GM13977 (cell line): ENCODE results near the gene CCDC88B.

Experiments used
- DNase-seq: peaks from one replicate; pipeline ENCODE4 v3.0.0; 2012; ENCODE audit warnings: low spot score
- in situ Hi-C: fragments of 300-500 bp; cut with MboI; formaldehyde crosslinking; loops from one replicate; pipeline ENCODE4 v1.12.0; 2022; ENCODE audit warnings: low sequenced_read_pairs, low pct_unique_long_range_greater_than_20kb, mixed read lengths, inconsistent platforms; ENCODE audit not compliant: unreplicated experiment
- TF ChIP-seq, protein P1 (sequence below): IDR thresholded peaks from 2 replicates; pipeline ENCODE4 v1.5.1; 2012; ENCODE audit warnings: mild to moderate bottlenecking, control low read depth; ENCODE audit not compliant: insufficient read depth; ENCODE audit errors: extremely low read depth, missing control alignments

The CCDC88B gene

DNA sequence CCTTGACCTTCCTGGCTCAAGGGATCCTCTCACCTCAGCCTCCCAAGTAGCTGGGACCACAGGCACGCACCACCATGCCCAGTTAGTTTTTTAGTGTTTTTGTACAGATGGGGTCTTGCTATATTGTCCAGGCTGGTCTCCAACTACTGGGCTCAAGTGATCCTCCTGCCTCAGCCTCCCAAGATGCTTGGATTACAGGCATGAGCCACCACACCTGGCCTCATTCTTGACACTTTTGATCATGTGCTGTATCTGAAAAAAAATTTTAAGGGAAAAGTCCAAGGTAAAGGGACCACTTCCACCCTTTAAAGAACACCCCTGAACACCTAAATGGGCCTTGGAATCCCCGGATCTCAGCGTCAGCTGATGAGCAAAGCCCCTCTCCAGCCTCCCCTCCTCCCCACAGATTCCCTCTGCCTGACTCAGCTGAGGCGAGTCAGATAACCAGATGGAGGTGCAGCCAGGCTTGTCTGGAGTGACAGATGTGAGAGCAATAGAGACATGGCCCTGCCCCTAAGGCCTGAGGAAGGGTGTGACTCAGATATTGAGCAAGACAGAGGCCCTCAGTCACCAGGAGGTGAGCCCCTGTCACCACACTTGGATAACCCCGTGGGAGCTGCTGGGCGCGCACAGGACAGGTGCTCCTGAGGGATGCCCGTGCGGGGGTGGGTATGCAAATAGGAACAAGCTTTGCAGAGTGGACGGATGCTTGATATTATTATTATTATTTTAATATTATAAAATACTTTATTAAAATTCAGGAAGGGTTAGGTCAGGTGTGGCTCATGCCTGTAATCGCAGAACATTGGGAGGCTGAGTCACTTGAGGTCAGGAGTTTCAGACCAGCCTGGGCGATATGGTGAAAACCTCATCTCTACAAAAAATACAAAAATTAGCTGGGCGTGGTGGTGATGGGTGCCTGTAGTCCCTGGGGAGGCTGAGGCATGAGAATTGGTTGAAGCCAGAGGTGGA, 5.0 kb upstream of the CCDC88B start:
- TF ChIP-seq, protein P1, sequence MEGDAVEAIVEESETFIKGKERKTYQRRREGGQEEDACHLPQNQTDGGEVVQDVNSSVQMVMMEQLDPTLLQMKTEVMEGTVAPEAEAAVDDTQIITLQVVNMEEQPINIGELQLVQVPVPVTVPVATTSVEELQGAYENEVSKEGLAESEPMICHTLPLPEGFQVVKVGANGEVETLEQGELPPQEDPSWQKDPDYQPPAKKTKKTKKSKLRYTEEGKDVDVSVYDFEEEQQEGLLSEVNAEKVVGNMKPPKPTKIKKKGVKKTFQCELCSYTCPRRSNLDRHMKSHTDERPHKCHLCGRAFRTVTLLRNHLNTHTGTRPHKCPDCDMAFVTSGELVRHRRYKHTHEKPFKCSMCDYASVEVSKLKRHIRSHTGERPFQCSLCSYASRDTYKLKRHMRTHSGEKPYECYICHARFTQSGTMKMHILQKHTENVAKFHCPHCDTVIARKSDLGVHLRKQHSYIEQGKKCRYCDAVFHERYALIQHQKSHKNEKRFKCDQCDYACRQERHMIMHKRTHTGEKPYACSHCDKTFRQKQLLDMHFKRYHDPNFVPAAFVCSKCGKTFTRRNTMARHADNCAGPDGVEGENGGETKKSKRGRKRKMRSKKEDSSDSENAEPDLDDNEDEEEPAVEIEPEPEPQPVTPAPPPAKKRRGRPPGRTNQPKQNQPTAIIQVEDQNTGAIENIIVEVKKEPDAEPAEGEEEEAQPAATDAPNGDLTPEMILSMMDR = no peak
- in situ Hi-C loops = no loop called here
- DNase-seq = peak; percentile 93

DNA sequence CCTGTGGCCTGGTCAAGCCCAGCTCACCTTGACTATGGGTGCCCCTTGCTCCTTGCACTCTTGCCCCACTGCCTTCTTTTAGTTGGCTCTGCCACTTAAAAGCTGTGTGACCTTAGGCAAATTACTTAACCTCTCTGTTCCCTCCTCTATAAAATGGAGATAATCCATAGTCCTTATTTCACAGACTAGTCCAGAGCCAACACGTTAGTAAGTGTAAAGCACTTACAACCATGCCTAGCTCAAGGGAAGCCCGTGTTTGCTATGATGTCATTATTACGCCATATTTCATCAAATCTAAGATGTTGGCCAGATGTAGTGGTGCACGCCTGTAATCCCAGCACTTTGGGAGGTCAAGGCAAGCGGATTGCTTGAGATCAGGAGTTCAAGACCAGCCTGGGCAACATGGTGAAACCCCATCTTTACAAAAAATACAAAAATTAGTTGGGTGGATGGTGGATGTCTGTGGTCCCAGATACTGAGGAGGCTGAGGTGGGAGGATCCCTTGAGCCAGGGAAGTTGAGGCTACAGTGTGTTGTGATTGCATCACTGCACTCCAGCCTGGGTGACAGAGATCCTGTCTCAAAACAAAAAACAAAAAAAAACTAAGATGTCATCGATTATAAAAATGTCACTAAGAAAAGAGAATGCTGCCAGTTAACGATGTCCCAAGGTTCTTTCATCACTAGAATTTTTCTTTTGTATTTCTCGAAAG, 2.3 kb upstream of the CCDC88B start:
- in situ Hi-C loops = no loop called here
- TF ChIP-seq, protein P1 = no peak
- DNase-seq = no peak

DNA sequence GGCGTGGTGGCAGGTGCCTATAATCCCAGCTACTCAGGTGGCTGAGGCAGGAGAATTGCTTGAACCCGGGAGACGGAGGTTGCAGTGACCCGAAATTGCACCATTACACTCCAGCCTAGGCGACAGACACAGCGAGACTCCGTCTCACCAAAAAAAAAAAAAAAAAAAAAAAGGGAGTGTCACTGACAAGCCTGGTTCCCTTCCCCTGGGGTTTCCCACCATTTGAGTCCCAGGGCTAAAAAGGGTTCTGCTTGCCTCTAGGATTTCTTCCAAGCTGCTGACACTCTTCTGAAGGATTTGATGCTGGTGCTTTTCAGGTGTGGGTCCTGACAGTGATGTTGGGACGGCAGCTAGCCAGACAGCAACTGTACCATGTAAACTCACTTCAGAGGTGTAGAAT, 1.3 kb upstream of the CCDC88B start:
- TF ChIP-seq, protein P1 = no peak
- DNase-seq = no peak
- in situ Hi-C loops = no loop called here

DNA sequence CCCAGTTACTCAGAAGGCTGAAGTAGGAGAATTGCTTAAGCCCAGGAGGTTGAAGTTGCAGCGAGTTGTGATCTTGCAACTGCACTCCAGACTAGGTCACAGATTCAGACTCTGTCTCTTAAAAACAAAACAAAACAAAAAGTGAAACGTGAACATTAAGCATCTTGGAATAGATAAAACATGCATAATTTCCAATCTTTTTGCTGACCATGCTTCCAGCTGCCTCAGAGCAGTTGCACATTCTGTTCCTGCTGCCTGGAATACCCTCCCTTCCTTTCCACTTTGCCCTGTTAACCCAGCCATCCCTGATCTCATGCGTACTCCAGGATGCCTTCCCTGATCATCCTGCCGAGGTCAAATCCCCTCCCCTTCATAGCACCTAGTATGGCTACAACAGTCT, 718 bp upstream of the CCDC88B start:
- in situ Hi-C loops = no loop called here
- TF ChIP-seq, protein P1 = no peak
- DNase-seq = no peak

DNA sequence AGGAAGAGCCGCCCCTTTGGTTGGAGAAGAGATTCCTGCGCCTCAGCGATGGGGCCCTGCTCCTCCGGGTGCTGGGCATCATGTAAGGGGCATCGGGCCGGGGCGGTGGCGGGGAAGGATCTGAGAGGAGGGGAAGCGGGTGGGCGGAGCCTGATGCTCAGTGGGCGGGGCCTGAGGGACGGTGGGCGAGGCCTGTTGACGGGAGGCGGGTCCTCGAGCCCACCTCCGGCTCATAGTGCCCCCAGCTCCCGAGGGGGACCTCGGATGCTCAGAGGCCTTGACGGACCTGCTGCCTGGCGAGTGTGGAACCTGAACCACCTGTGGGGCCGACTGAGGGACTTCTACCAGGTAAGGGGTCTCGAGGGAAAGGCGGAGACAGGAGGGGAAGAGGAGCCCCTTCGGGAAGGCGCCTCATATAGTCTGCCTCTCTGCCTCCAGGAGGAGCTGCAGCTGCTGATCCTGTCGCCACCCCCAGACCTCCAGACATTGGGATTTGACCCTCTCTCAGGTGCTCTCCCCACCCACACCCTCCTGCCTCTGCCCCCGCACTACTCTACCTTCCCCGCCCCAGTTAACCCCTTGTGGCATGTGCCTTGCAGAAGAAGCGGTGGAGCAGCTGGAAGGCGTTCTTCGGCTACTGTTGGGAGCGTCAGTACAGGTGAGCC, 799 bp downstream of the CCDC88B start:
- DNase-seq = peak; percentile 85
- TF ChIP-seq, protein P1 = no peak
- in situ Hi-C loops = no loop called here

DNA sequence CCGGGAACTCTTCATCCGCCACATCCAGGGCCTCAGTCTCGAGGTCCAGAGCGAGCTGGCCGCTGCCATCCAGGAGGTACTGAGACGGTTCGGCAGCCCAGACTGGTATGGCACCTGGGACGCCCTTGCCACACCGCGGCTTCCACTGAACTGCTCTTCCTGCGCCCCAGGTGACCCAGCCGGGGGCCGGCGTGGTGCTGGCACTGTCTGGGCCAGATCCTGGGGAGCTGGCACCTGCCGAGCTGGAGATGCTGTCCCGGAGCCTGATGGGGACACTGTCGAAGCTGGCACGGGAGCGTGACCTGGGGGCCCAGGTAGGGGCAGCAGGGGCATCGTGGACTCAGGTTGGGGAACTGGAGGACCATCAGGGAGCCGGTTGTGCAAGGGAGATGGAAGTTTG, 1.4 kb downstream of the CCDC88B start:
- TF ChIP-seq, protein P1 = no peak
- in situ Hi-C loops = no loop called here
- DNase-seq = no peak
